DND-41 (cell line): ENCODE results near the gene CXCR3.
"Not testable (repeated sequence)": the region's sequence is repeated elsewhere in the genome, so short reads cannot be mapped to it uniquely, and the experiment has no call there.

Experiments used
- CTCF ChIP-seq: IDR thresholded peaks from 2 replicates; pipeline ENCODE4 v1.5.1; 2012; ENCODE audit warnings: borderline replicate concordance, low read length, moderate library complexity, mild to moderate bottlenecking; ENCODE audit not compliant: poor library complexity, severe bottlenecking; ENCODE audit errors: extremely low read depth
- EZH2 ChIP-seq: IDR thresholded peaks from 3 replicates; pipeline ENCODE4 v1.6.1; 2012; ENCODE audit warnings: borderline replicate concordance, low read depth, mild to moderate bottlenecking, moderate library complexity, low read length, inconsistent platforms; ENCODE audit not compliant: severe bottlenecking

DNA sequence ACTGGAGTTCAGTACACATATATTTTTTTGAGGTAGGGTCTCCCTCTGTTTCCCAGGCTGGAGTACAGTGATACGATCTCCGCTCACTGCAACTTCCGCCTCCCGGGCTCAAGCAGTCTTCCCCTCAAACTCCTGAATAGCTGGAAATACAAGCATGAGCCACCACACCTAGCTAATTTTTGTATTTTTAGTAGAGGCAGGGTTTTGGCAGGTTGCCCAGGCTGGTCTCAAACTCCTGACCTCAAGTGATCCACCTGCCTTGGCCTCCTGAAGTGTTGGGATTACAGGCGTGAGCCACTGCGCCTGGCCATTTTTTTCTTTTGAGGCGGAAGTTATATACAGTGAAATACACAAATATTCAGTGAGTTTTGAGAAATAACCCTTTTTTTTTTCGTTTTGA is 46.9 kb downstream of the CXCR3 start:
- TF ChIP-seq CTCF, EZH2: not testable (repeated sequence)
